ENCODE measurements around the gene ATP8B4.

ATP8B4 gene

GRCh38 chr15:50117431-50118027 is 1.5 kb downstream of the ATP8B4 start:
- no peaks in the 10 kb centered on the region for H3K36me3 ChIP-seq (ENCODE audit: control insufficient read depth in 1 of 2, insufficient read depth in 2 of 2, low read length in 2 of 2)
- no peak overlapping the region for H3K27ac ChIP-seq (ENCODE audit: low read length)
- H3K4me3 ChIP-seq (ENCODE audit: low read depth in 1 of 2, low read length in 2 of 2) = no peak overlapping the region
- no peaks in the 10 kb centered on the region for H3K9me3 ChIP-seq (ENCODE audit: control insufficient read depth in 1 of 2, low read length in 2 of 2)
- H3K4me1 ChIP-seq (ENCODE audit: control insufficient read depth in 1 of 2, insufficient read depth in 2 of 2, low read length in 2 of 2) = no peaks in the 10 kb centered on the region
- H3K27me3 ChIP-seq (ENCODE audit: low read depth, low read length) = no peaks in the 10 kb centered on the region

DNA sequence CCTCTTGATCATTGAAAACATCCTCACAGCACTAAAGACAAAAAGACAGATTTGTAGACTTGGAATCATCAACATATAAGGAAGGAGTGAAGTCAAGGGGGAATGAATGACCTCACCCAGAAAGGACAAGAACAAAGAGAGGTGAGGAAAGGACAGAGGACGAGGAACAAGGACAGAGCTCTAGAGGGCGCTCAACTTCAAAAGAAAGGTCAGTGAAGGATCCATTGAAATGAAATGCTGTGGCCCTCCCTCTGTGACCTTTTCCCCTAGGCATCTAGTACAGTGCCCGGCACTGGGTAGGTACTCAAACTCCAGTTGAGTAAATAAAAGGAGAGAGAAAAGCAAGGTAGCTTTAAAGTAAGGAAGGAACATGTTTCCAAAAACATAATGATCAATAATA is 2.6 kb downstream of the ATP8B4 start:
- no peak overlapping the region for H3K27ac ChIP-seq (ENCODE audit: low read length)

DNA sequence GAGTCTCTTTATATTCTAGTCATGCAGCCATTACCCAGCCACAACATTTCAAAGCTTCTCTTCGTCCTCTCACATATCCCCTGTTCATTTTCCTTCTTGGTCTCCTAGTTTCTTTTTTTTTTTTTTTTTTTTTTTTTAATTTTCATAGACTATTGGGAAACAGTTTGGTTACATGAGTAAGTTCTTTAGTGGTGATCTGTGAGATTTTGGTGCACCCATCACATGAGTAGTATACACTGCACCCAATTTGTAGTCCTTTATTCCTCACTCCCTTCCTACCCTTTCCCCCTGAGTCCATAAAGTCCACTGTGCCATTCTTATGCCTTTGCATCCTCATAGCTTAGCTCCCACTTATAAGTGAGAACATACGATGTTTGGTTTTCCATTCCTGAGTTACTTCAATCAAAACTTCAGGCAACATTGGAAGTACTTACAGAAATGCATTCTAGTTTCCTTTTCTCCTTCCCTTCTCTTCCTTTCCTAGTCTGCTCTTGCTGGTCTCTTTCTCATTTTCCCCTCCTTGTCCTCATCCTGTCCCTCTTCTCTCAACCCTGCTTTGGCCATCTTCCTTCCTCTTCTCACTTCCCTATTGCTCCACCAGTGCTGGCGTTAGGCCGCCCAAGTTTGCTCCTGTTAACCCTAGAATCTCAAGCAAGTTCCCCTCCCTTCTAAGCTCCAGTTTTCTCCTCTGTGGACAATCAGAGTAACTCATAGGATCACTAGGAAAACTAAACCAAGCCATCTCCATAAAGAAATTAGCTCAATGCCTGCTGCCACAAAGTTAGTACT is 4.8 kb downstream of the ATP8B4 start:
- Histone ChIP-seq H3K27me3 (ENCODE audit: low read depth, low read length) (no peaks in the 10 kb centered on the region), H3K9me3 (ENCODE audit: control insufficient read depth in 1 of 2, low read length in 2 of 2) (no peaks in the 10 kb centered on the region), H3K4me1 (ENCODE audit: control insufficient read depth in 1 of 2, insufficient read depth in 2 of 2, low read length in 2 of 2) (peaks cover 0 to 3% of the 10 kb centered on the region in 2 donors), H3K27ac (ENCODE audit: low read length) (no peak overlapping the region), H3K4me3 (ENCODE audit: low read depth in 1 of 2, low read length in 2 of 2) (no peak overlapping the region), H3K36me3 (ENCODE audit: control insufficient read depth in 1 of 2, insufficient read depth in 2 of 2, low read length in 2 of 2) (no peaks in the 10 kb centered on the region)

More for the DNA sequence above, 2.6 kb downstream of the ATP8B4 start:
- Histone ChIP-seq H3K9me3 (ENCODE audit: control insufficient read depth in 1 of 2, low read length in 2 of 2) (no peaks in the 10 kb centered on the region), H3K4me1 (ENCODE audit: control insufficient read depth in 1 of 2, insufficient read depth in 2 of 2, low read length in 2 of 2) (no peaks in the 10 kb centered on the region), H3K27me3 (ENCODE audit: low read depth, low read length) (no peaks in the 10 kb centered on the region), H3K36me3 (ENCODE audit: control insufficient read depth in 1 of 2, insufficient read depth in 2 of 2, low read length in 2 of 2) (no peaks in the 10 kb centered on the region), H3K4me3 (ENCODE audit: low read depth in 1 of 2, low read length in 2 of 2) (no peak overlapping the region)

GRCh38 chr15:50113187-50113505 is 5.9 kb downstream of the ATP8B4 start:
- no peaks in the 10 kb centered on the region for H3K9me3 ChIP-seq (ENCODE audit: control insufficient read depth in 1 of 2, low read length in 2 of 2)
- H3K27ac ChIP-seq (ENCODE audit: low read length) = no peak overlapping the region
- H3K27me3 ChIP-seq (ENCODE audit: low read depth, low read length) = no peaks in the 10 kb centered on the region
- H3K36me3 ChIP-seq (ENCODE audit: control insufficient read depth in 1 of 2, insufficient read depth in 2 of 2, low read length in 2 of 2) = no peaks in the 10 kb centered on the region
- peaks cover 6% of the 10 kb centered on the region in 2 donors for H3K4me1 ChIP-seq (ENCODE audit: control insufficient read depth in 1 of 2, insufficient read depth in 2 of 2, low read length in 2 of 2)
- H3K4me3 ChIP-seq (ENCODE audit: low read depth in 1 of 2, low read length in 2 of 2) = peak overlapping the region in 1 of 2 donors; percentile 27

DNA sequence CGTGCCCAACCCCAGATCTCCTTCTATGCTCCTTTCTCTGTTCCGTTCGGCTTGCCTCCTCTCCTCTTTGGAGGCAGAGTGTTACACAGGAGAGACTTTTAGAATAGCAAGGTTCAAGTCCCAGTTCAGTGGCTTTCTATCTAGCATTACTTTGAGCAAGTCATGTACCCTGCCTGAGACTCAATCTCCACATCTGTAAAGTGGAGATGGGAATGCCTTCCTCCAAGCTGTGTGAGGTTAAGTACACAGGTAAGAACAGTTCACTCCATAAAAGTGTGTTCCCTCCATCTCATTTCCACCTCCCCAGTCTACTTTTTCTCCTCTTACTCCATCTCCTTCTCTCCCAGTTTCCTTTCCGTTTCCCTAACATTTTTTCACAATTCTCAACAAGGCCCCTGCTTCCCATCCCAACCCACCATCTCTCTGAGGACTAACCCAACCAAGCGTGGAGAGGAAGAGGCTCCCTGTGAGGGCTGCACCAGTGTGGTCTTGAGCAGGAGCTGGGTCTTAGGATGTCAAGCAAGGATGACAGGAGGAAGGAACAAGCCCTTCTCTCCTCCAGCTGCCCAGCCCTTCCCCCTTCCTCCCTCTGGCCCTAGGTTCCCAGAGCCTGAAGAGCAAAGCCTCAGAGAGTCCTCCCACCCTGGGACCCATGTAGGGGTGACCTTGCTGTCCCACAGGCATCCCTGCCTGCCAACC is 6.4 kb downstream of the ATP8B4 start:
- Histone ChIP-seq H3K4me3 (ENCODE audit: low read depth in 1 of 2, low read length in 2 of 2) (peak overlapping the region in 1 of 2 donors; percentile 27), H3K9me3 (ENCODE audit: control insufficient read depth in 1 of 2, low read length in 2 of 2) (no peaks in the 10 kb centered on the region), H3K36me3 (ENCODE audit: control insufficient read depth in 1 of 2, insufficient read depth in 2 of 2, low read length in 2 of 2) (no peaks in the 10 kb centered on the region), H3K27me3 (ENCODE audit: low read depth, low read length) (no peaks in the 10 kb centered on the region), H3K27ac (ENCODE audit: low read length) (peak overlapping the region; percentile 26), H3K4me1 (ENCODE audit: control insufficient read depth in 1 of 2, insufficient read depth in 2 of 2, low read length in 2 of 2) (peaks cover 6% of the 10 kb centered on the region in 2 donors)

- no peak overlapping the region for H3K4me3 ChIP-seq (ENCODE audit: low read depth in 1 of 2, low read length in 2 of 2)
- H3K9me3 ChIP-seq (ENCODE audit: control insufficient read depth in 1 of 2, low read length in 2 of 2) = no peaks in the 10 kb centered on the region
- H3K36me3 ChIP-seq (ENCODE audit: control insufficient read depth in 1 of 2, insufficient read depth in 2 of 2, low read length in 2 of 2) = no peaks in the 10 kb centered on the region
- H3K27ac ChIP-seq (ENCODE audit: low read length) = peak overlapping the region; percentile 45
- peaks cover 6% of the 10 kb centered on the region in 2 donors for H3K4me1 ChIP-seq (ENCODE audit: control insufficient read depth in 1 of 2, insufficient read depth in 2 of 2, low read length in 2 of 2)
- no peaks in the 10 kb centered on the region for H3K27me3 ChIP-seq (ENCODE audit: low read depth, low read length)
These were observed 8.7 kb downstream of the ATP8B4 start for GRCh38 chr15:50110285-50110684.

- Histone ChIP-seq H3K4me3 (ENCODE audit: low read depth in 1 of 2, low read length in 2 of 2) (no peak overlapping the region), H3K36me3 (ENCODE audit: control insufficient read depth in 1 of 2, insufficient read depth in 2 of 2, low read length in 2 of 2) (no peaks in the 10 kb centered on the region), H3K27ac (ENCODE audit: low read length) (peak overlapping the region; percentile 31), H3K27me3 (ENCODE audit: low read depth, low read length) (no peaks in the 10 kb centered on the region), H3K9me3 (ENCODE audit: control insufficient read depth in 1 of 2, low read length in 2 of 2) (no peaks in the 10 kb centered on the region), H3K4me1 (ENCODE audit: control insufficient read depth in 1 of 2, insufficient read depth in 2 of 2, low read length in 2 of 2) (peaks cover 6% of the 10 kb centered on the region in 2 donors)
These were observed 9.7 kb downstream of the ATP8B4 start for GRCh38 chr15:50109076-50109987.

DNA sequence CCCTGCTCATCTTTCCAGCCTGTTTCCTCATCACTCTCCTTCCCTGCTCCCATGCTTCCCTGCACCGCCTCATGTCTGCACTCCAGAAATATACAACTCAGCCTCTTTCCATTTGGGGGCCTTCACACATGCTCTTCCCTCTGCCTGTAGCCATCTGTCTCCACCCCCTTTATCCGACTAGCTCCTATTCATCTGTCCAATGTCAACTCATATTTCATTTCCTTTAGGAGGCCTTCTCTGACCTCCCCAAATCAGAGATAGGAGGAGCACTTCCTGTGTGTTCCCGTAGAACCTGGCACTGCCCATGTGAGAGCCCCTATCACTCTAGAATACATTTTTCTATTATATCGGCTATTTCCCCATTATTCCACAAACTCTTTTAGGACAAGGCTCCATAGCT is 10.6 kb downstream of the ATP8B4 start:
- H3K27ac ChIP-seq (ENCODE audit: low read length) = peak overlapping the region; percentile 67
- no peaks in the 10 kb centered on the region for H3K27me3 ChIP-seq (ENCODE audit: low read depth, low read length)
- H3K4me1 ChIP-seq (ENCODE audit: control insufficient read depth in 1 of 2, insufficient read depth in 2 of 2, low read length in 2 of 2) = peaks cover 6% of the 10 kb centered on the region in 2 donors
- no peaks in the 10 kb centered on the region for H3K9me3 ChIP-seq (ENCODE audit: control insufficient read depth in 1 of 2, low read length in 2 of 2)
- H3K36me3 ChIP-seq (ENCODE audit: control insufficient read depth in 1 of 2, insufficient read depth in 2 of 2, low read length in 2 of 2) = no peaks in the 10 kb centered on the region
- no peak overlapping the region for H3K4me3 ChIP-seq (ENCODE audit: low read depth in 1 of 2, low read length in 2 of 2)

GRCh38 chr15:50107591-50108408 is 11.2 kb downstream of the ATP8B4 start:
- H3K4me3 ChIP-seq (ENCODE audit: low read depth in 1 of 2, low read length in 2 of 2) = no peak overlapping the region
- H3K27ac ChIP-seq (ENCODE audit: low read length) = peak overlapping the region; percentile 67

DNA sequence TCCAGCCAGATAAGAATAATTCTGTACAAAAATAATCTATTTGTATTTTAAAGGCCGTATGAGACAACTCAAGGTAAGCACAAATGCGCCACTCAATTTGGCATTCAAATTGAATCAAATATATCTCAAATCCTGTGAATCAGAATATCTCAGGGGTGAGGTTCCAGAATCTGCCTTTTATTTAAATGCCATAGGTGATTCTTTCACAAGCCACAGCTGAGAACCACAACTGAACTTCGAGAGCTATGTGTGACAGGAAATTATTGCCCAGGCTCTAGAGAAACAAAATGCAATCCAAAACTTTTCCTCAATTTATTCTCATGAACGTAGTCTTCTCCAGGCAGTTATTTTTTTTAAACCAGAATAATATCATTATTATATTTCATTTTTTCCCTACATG is 11.9 kb downstream of the ATP8B4 start:
- Histone ChIP-seq H3K4me3 (ENCODE audit: low read depth in 1 of 2, low read length in 2 of 2) (no peak overlapping the region), H3K4me1 (ENCODE audit: control insufficient read depth in 1 of 2, insufficient read depth in 2 of 2, low read length in 2 of 2) (peaks cover 6% of the 10 kb centered on the region in 2 donors), H3K27ac (ENCODE audit: low read length) (peak overlapping the region; percentile 67), H3K36me3 (ENCODE audit: control insufficient read depth in 1 of 2, insufficient read depth in 2 of 2, low read length in 2 of 2) (no peaks in the 10 kb centered on the region), H3K27me3 (ENCODE audit: low read depth, low read length) (no peaks in the 10 kb centered on the region), H3K9me3 (ENCODE audit: control insufficient read depth in 1 of 2, low read length in 2 of 2) (no peaks in the 10 kb centered on the region)

More at GRCh38 chr15:50107591-50108408, 11.2 kb downstream of the ATP8B4 start:
- Histone ChIP-seq H3K4me1 (ENCODE audit: control insufficient read depth in 1 of 2, insufficient read depth in 2 of 2, low read length in 2 of 2) (peaks cover 6% of the 10 kb centered on the region in 2 donors), H3K27me3 (ENCODE audit: low read depth, low read length) (no peaks in the 10 kb centered on the region), H3K36me3 (ENCODE audit: control insufficient read depth in 1 of 2, insufficient read depth in 2 of 2, low read length in 2 of 2) (no peaks in the 10 kb centered on the region), H3K9me3 (ENCODE audit: control insufficient read depth in 1 of 2, low read length in 2 of 2) (no peaks in the 10 kb centered on the region)
